Body of pancreas (tissue), 4 donors: ENCODE results near the gene FAM3A.

Experiments
- CTCF ChIP-seq, 7 experiments: fragments of 450-650 bp in 4 of 7; fragments of 200-600 bp in 3 of 7; sonication (generic) in 3 of 7; IDR thresholded peaks; one replicate each; pipeline ENCODE4 v1.5.1; 2016 to 2019; ENCODE audit warnings: antibody characterized with exemption in 7 of 7
- POLR2A ChIP-seq, 3 donors: fragments of 450-650 bp; IDR thresholded peaks; one replicate each; pipeline ENCODE4 v1.6.1; 2016; ENCODE audit warnings: antibody characterized with exemption in 3 of 3, mild to moderate bottlenecking in 2 of 3

DNA sequence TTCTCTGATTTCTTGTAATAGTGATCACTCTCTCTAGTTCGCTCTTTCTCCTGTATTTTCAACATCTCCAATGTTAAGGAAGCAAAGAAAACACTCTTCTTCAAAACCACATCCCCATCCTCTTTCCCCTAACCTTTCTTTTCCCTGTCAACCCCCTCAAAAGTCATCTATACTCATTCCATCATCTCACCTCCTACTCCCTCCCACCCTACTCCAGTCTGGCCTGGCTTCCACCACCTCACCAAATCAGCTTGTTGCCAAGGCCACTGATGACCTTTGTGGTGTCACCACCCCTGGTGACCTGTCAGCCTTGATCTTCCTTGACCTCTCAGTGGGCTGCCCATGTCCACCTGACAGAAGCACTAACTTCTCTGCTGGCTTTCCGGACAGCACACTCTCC is 2.3 kb downstream of the FAM3A start:
- TF ChIP-seq CTCF (IDR thresholded peaks at IDR 0.05) (no peak), POLR2A (IDR thresholded peaks at IDR 0.05) (no peak)
